ENCODE data around the gene TPST2. TPM values are rescaled to one million over a fixed set of nuclear protein-coding genes. Genes with fewer than 3 reads are reported as not detected.

TPST2 gene
- total RNA-seq: 51.1 and 59.3 TPM in 2 replicates

GRCh38 chr22:26589845-26590736 is at the start of gene TPST2:
Gene TPST2, minus strand, starts transcription at chr22:26590132. Its CDS starts 48,502 bp downstream, at chr22:26541630.

GRCh38 chr22:26621663-26622062 is 31.7 kb upstream of the TPST2 start, which contains the start of gene CRYBA4:
Gene CRYBA4, plus strand, starts transcription at chr22:26621963. Its CDS starts 634 bp downstream, at chr22:26622597.

GRCh38 chr22:26617271-26618199 is 27.6 kb upstream of the TPST2 start, which contains the start of gene CRYBB1:
Gene CRYBB1, minus strand, starts transcription at chr22:26618027. Its CDS starts 1,708 bp downstream, at chr22:26616319.

GRCh38 chr22:26512149-26512793 is 77.7 kb downstream of the TPST2 start, which contains the start of gene TFIP11:
Gene TFIP11, minus strand, starts transcription at chr22:26512473. Its CDS starts 2,201 bp downstream, at chr22:26510272.

GRCh38 chr22:26483439-26484359 is 106.2 kb downstream of the TPST2 start, which contains the start of the genes HPS4 and SRRD:
Gene HPS4, minus strand, starts transcription at chr22:26483783. Its CDS starts 2,021 bp downstream, at chr22:26481762.
Gene SRRD, plus strand, starts transcription at chr22:26483877. Its CDS starts 14 bp downstream, at chr22:26483891.

Other genes with a start within 250 kb of the TPST2 start
- 0.87 and 2.5 TPM in 2 replicates for gene ASPHD2, start 160.9 kb downstream of the TPST2 start, total RNA-seq
- gene HPS4, start 106.3 kb downstream of the TPST2 start, total RNA-seq: 20.9 and 24.9 TPM in 2 replicates
- 20.4 and 31.1 TPM in 2 replicates for gene SRRD, start 106.3 kb downstream of the TPST2 start, total RNA-seq
- 26.8 and 29.4 TPM in 2 replicates for gene TFIP11, start 77.7 kb downstream of the TPST2 start, total RNA-seq
- not detected in 2 replicates for gene CRYBB1, start 27.9 kb upstream of the TPST2 start, total RNA-seq
- gene CRYBA4, start 31.8 kb upstream of the TPST2 start, total RNA-seq: not detected in 2 replicates
- under 0.01 and 0.07 TPM in 2 replicates for gene MIAT, start 67.5 kb upstream of the TPST2 start, total RNA-seq

Data from mammary microvascular endothelial cell (primary cell).